ENCODE measurements around the gene YJEFN3.

- no peak for TF ChIP-seq CTCF (IDR thresholded peaks at IDR 0.05 in 8 of 11, conservative IDR thresholded peaks at IDR 0.05 in 3 of 11)
- no peak for TF ChIP-seq POLR2A (IDR thresholded peaks at IDR 0.05)
- TF ChIP-seq POLR2AphosphoS5 (IDR thresholded peaks at IDR 0.05): no peak
Observed at GRCh38 chr19:19571071-19571786, 42.5 kb downstream of the YJEFN3 start.
